Endothelial cell of umbilical vein (primary cell): ENCODE measurements around the gene SLC22A23. TPM values are rescaled to one million over a fixed set of nuclear protein-coding genes. Genes with fewer than 3 reads are reported as not detected.

Experiments used
- BruUV-seq: library from RNA; stranded (reverse); fragments of 400-500 nt; replicated peaks from 2 replicates; lab custom pipeline; 2021; lab: Mats Ljungman, UMichigan
- CTCF ChIA-PET: fragments of 300-600, 350-600 bp; sonication (Branson Sonifier 250); formaldehyde crosslinking; loops from one replicate; lab custom pipeline; 2021; ENCODE audit warnings: antibody characterized with exemption, inconsistent platforms; lab: Charles Lee
- POLR2A ChIA-PET: fragments of 300-600, 350-600 bp; sonication (Branson Sonifier 250); formaldehyde crosslinking; loops from one replicate; lab custom pipeline; 2021; ENCODE audit warnings: antibody characterized with exemption, inconsistent platforms; lab: Charles Lee
- DNase-seq: peaks from one replicate; pipeline ENCODE4 v3.0.0-alpha.2; 2011; ENCODE audit warnings: low read depth, low spot score
- FAIRE-seq: peaks from 2 replicates; lab custom pipeline; 2011; peaks lifted over from hg19 to GRCh38; lab: Jason Lieb, UNC
- H2AFZ ChIP-seq: 2 replicates; pipeline ENCODE4 v1.6.0; 2012; ENCODE audit warnings: low read depth, low read length, control low read depth, inconsistent platforms
- H3K27ac ChIP-seq: 2 replicates; pipeline ENCODE4 v1.5.1; 2011; ENCODE audit warnings: low read depth, mild to moderate bottlenecking, control low read depth, low read length, moderate library complexity; ENCODE audit not compliant: insufficient read depth
- H3K27me3 ChIP-seq, 2 experiments: 2 replicates each; pipeline versions ENCODE4 v1.6.0 to v1.6.1; 2011; ENCODE audit warnings: low read length in 2 of 2, mixed read lengths in 1 of 2; ENCODE audit not compliant: control insufficient read depth in 2 of 2, insufficient read depth in 2 of 2
- H3K36me3 ChIP-seq, 2 experiments: 2 replicates in 1 of 2; 3 replicates in 1 of 2; pipeline ENCODE4 v1.5.1; 2011; ENCODE audit warnings: low read length in 2 of 2, mild to moderate bottlenecking in 1 of 2, moderate library complexity in 1 of 2; ENCODE audit not compliant: control insufficient read depth in 2 of 2, insufficient read depth in 2 of 2; ENCODE audit errors: extremely low read depth in 1 of 2
- H3K4me1 ChIP-seq: 3 replicates; pipeline ENCODE4 v1.5.1; 2011; ENCODE audit warnings: mild to moderate bottlenecking, low read length; ENCODE audit not compliant: control insufficient read depth, insufficient read depth; ENCODE audit errors: extremely low read depth
- H3K4me2 ChIP-seq: 2 replicates; pipeline ENCODE4 v1.6.1; 2011; ENCODE audit warnings: low read length, control low read depth, mixed read lengths; ENCODE audit not compliant: insufficient read depth
- H3K4me3 ChIP-seq, 3 experiments: fragments of 200-600 bp in 1 of 3; sonication (generic), shearing (Covaris generic) in 1 of 3; replicated peaks in 1 of 3; 2 replicates each; pipeline ENCODE4 v1.5.1; 2011 to 2016; ENCODE audit warnings: control low read depth in 3 of 3, low read length in 3 of 3, mild to moderate bottlenecking in 2 of 3, inconsistent platforms in 1 of 3, low read depth in 1 of 3, moderate library complexity in 1 of 3; ENCODE audit not compliant: insufficient read depth in 1 of 3
- H3K79me2 ChIP-seq: 2 replicates; pipeline ENCODE4 v1.6.0; 2012; ENCODE audit warnings: low read length, inconsistent platforms; ENCODE audit not compliant: control insufficient read depth, insufficient read depth
- H3K9ac ChIP-seq: replicated peaks from 2 replicates; pipeline ENCODE3; 2011; ENCODE audit warnings: low read length, control low read depth; ENCODE audit not compliant: insufficient read depth; ENCODE audit errors: extremely low read depth
- H3K9me1 ChIP-seq: replicated peaks from 3 replicates; pipeline ENCODE4 v1.6.0; 2011; ENCODE audit warnings: mild to moderate bottlenecking, low read length; ENCODE audit not compliant: control insufficient read depth, insufficient read depth; ENCODE audit errors: extremely low read depth
- H3K9me3 ChIP-seq: replicated peaks from 2 replicates; pipeline ENCODE4 v1.5.1; 2012; ENCODE audit warnings: low read length, inconsistent platforms; ENCODE audit not compliant: control insufficient read depth, insufficient read depth
- H4K20me1 ChIP-seq: replicated peaks from 2 replicates; pipeline ENCODE3; 2011; ENCODE audit warnings: mild to moderate bottlenecking, low read length; ENCODE audit not compliant: control insufficient read depth, insufficient read depth; ENCODE audit errors: extremely low read depth
- JUN ChIP-seq: IDR thresholded peaks from 2 replicates; pipeline ENCODE4 v1.6.1; 2011; ENCODE audit warnings: borderline replicate concordance, low read depth; ENCODE audit not compliant: insufficient read length, insufficient read depth
- POLR2AphosphoS5 ChIP-seq: IDR thresholded peaks from 2 replicates; pipeline ENCODE4 v1.6.1; 2012; ENCODE audit warnings: low read depth, mild to moderate bottlenecking, control low read depth, low read length, moderate library complexity; ENCODE audit not compliant: insufficient read depth
- dilution Hi-C: fragments of 300-500 bp; cut with MboI; formaldehyde crosslinking; loops from one replicate; pipeline ENCODE4 v1.15.0; 2019; ENCODE audit warnings: low sequenced_read_pairs; ENCODE audit not compliant: extremely low pct_ligation_motif_present
- intact Hi-C: fragments of 100-400 bp; cut with micrococcal nuclease; formaldehyde crosslinking; loops from one replicate; pipeline ENCODE4 v1.10.0; 2022
- polyA plus RNA-seq, 4 experiments: library from polyadenylated mRNA; depleted of rRNA in 3 of 4; stranded (reverse) in 3 of 4; unstranded in 1 of 4; fragments of >200 nt; gene quantifications; 2 replicates each; pipeline versions ENCODE4 v1.2.1 to v1.2.3, GENCODE V29; 2011 to 2012; ENCODE audit warnings: missing spikeins in 1 of 4
- total RNA-seq: library from RNA; stranded (reverse); gene quantifications from 2 replicates; pipeline ENCODE4 v1.2.3, GENCODE V29; 2021
- TF ChIP-seq, protein P1 (sequence below): IDR thresholded peaks from 2 replicates; pipeline ENCODE4 v1.6.1; 2011; ENCODE audit not compliant: insufficient read depth, insufficient read length
- TF ChIP-seq, protein P2 (sequence below), 2 donors: IDR thresholded peaks; 1 replicate in 1 of 2; 2 replicates in 1 of 2; pipeline ENCODE4 v1.5.1; 2011; ENCODE audit warnings: low read length in 2 of 2, mild to moderate bottlenecking in 2 of 2, moderate library complexity in 2 of 2, control low read depth in 1 of 2, inconsistent platforms in 1 of 2, low read depth in 1 of 2; ENCODE audit not compliant: insufficient read depth in 1 of 2; ENCODE audit errors: extremely low read depth in 1 of 2

The SLC22A23 gene
- total and polyA plus RNA-seq, 2 donors (not counting 3 experiments of a cell fraction or from before 2014, with no cell fraction given) = 4.2 to 14.3 TPM

DNA sequence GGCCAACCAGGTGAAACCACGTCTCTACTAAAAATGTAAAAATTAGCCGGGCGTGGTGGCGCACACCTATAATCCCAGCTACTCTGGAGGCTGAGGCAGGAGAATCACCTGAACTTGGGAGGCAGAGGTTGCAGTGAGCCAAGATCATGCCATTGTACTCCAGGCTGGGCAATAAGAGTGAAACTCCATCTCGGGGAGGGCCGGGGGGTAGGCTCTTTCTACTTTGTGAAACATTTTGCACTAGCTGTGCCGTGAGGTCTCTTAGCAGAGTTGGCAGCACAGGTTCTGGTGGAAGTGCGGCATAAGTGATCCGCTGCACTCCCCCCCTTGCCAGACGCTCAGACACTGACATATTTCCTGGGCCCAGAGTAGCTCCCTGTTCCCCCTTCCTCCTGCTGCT lies 173.6 kb downstream of the SLC22A23 start:
- no TSS peak for BruUV-seq
- Histone ChIP-seq H3K9me3 (no peaks in the 10 kb centered on the region), H3K4me1 (peaks cover 27% of the 10 kb centered on the region), H2AFZ (no peak overlapping the region), H3K4me2 (no peak overlapping the region), H3K9me1 (no peaks in the 10 kb centered on the region), H4K20me1 (no peaks in the 10 kb centered on the region), H3K27ac (no peak overlapping the region), H3K9ac (no peak overlapping the region), H3K4me3 (no peak overlapping the region), H3K36me3 (peaks cover 0 to 7% of the 10 kb centered on the region in 2 experiments), H3K27me3 (no peaks in the 10 kb centered on the region), H3K79me2 (no peaks in the 10 kb centered on the region)
- ChIA-PET POLR2A (no interaction called here), CTCF (interaction anchor here (1.3 to 1.5 kb wide), 2 partner anchors 92 to 175 kb away, joined by 3 to 7 read pairs; no protein-coding TSS in a partner anchor)
- intact Hi-C loops = loop anchor here (5.0 kb wide), 1 partner anchor 629 kb away; no protein-coding TSS in a partner anchor
- no peak for DNase-seq
- dilution Hi-C loops = loop anchor here (25.0 kb wide), 1 partner anchor 704 kb away; no protein-coding TSS in a partner anchor
- TF ChIP-seq, protein P1, sequence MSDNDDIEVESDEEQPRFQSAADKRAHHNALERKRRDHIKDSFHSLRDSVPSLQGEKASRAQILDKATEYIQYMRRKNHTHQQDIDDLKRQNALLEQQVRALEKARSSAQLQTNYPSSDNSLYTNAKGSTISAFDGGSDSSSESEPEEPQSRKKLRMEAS = no peak
- TF ChIP-seq POLR2AphosphoS5 = no peak
- TF ChIP-seq, protein P2, sequence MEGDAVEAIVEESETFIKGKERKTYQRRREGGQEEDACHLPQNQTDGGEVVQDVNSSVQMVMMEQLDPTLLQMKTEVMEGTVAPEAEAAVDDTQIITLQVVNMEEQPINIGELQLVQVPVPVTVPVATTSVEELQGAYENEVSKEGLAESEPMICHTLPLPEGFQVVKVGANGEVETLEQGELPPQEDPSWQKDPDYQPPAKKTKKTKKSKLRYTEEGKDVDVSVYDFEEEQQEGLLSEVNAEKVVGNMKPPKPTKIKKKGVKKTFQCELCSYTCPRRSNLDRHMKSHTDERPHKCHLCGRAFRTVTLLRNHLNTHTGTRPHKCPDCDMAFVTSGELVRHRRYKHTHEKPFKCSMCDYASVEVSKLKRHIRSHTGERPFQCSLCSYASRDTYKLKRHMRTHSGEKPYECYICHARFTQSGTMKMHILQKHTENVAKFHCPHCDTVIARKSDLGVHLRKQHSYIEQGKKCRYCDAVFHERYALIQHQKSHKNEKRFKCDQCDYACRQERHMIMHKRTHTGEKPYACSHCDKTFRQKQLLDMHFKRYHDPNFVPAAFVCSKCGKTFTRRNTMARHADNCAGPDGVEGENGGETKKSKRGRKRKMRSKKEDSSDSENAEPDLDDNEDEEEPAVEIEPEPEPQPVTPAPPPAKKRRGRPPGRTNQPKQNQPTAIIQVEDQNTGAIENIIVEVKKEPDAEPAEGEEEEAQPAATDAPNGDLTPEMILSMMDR (IDR thresholded peaks at IDR 0.05; ENCODE audit: extremely low read depth in 1 of 2, insufficient read depth in 1 of 2, low read depth in 1 of 2, low read length in 2 of 2) = no peak
- no peak for TF ChIP-seq JUN
- no peak for FAIRE-seq
